Measurements from ENCODE around the gene NIT2.
"Not testable (repeated sequence)": the region's sequence is repeated elsewhere in the genome, so short reads cannot be mapped to it uniquely, and the experiment has no call there.

The NIT2 gene

DNA sequence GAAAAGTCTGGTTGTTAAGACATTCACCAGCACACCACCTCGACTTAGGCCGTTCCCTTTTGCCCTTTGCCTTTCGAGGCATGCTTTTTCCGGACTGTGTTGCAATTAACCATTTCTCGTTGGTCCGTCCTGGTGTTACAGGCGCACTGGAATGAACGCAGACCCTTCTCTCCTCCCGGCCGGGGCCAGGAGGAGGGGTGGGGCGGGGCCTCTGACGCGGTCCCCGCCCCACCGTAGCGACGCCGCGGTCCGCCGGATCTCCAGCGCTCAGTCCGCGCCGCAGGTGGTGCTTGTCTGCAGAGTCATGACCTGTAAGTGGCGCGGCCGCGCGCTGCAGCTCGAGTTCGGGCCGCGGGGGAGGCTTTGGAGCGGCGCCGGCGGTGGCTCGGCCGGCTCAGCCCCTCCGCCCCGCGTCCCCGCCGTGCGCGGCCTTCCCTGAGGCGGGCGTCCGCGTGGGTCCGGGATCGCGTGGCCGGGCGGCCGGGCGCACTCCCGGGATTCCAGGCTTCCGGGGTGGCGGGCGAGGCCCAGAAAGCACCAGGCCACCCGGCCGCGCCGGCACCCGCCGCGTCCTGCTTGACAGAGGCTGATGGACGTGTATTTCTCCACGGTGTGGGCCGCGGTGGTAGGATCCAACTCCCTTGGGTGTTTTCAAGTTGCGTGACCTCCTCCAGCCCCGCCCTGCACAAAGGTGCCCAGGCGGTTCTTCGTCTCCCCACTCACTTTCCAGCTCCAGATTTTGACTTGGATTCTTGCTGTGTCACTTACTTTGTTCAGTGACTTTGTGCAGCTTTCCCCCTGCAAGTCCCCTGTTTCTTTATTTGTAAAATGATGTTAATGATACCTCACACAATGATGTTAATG is at the start of gene NIT2:
Gene NIT2, plus strand, starts transcription at position 270 of the 864 bp plus-strand sequence. Its CDS starts 35 bp downstream, at position 305.
- peak; percentile 92 for DNase-seq (ENCODE audit: low spot score)

DNA sequence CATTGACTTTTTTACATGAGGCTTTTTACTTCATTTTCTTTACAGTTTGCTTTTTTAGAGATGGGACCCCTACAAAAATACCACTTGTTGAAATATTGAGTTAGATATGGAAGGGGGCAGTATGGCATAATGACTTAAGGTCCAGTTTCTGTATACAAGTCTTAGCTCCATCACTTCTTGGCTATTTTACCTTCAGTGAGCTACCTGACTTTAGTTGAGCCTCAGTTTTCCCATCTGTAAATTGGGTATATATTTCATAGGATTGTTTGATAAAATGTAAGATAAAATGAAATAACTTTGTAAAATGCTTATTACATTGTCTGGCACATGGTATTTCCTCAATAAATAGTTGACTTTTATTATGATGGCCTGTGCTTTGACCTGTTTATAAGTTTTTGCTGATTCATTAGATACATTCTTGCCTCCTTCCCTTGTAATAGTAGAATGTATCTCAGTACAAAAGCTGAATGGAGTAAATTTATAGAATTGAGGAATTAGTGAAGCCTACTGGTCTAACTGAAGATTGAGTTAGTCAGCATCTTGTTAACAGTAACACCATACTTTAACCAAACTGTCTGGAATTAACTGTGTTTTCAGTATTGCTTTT is 46.2 kb upstream of the NIT2 start:
- DNase-seq (ENCODE audit: low spot score): no peak

- no peak for DNase-seq (ENCODE audit: low spot score)
These were observed 45.2 kb upstream of the NIT2 start for GRCh38 chr3:100289339-100289738.

GRCh38 chr3:100295089-100295488 is 39.5 kb upstream of the NIT2 start:
- no peak for DNase-seq (ENCODE audit: low spot score)

GRCh38 chr3:100297784-100298183 is 36.8 kb upstream of the NIT2 start:
- no peak for DNase-seq (ENCODE audit: low spot score)

DNA sequence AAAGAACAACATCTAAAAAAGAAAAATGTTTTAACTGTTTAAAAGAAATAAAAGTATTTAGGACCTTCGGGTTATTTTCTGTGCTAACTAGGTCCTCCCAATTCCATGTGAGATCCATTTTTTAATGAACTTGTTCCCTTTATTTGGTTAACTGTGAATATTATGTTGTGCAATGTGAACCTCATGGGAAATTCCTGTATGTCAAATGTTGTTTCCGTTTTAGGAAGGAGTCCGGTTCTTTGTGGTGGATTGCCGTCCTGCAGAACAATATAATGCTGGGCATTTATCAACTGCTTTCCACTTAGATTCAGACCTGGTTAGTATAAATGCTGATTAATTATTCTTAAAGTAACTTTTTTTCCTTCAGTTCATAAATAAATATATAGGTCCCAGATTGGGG is 35.5 kb upstream of the NIT2 start:
- DNase-seq (ENCODE audit: low spot score): no peak

DNA sequence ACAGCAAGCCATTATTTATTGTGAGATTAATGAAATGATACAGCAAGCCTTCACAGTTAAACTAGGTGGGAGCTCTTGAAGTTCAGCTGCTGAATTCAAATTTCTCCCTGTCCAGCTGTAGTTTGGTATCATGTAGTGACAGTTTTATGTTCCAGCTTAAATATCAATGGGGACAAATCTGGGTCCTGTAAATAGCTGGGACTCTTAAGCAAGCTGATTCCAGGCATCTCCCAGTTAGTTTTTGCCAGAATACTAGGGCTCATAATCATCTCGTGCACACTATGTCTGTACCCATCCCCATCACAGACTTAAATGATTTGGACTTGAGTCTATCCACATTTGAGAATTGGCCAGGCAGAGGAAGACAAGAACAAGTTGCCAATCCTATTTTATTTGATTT is 27.9 kb upstream of the NIT2 start:
- DNase-seq (ENCODE audit: low spot score): no peak

DNA sequence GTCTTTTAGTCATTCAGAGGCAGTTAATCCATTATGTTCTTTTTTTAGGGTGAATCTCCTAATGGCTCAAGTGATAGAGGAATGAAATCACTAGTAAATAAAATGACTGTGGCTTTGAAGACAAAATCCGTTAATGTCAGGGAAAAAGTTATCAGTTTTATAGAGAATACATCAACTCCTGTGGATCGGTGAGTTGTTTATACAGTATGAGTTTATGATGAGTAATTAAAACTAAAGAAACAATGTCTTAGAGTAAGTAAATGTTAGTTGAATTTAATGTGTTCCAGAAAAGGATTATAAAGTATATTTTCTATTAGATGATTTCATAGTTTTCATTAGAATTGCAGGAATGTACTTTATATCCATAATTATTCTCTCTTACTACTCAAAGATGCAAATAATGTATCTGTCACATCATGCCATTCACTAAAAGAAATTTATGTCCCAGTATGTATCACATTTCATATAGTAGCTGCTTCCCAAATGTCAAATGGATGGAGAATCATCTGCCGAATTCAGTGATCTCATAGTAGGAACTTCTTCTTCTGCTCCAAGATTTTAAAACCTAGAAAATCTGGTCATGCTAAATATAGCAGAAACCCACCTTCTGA is 24.1 kb upstream of the NIT2 start:
- DNase-seq (ENCODE audit: low spot score): no peak

DNA sequence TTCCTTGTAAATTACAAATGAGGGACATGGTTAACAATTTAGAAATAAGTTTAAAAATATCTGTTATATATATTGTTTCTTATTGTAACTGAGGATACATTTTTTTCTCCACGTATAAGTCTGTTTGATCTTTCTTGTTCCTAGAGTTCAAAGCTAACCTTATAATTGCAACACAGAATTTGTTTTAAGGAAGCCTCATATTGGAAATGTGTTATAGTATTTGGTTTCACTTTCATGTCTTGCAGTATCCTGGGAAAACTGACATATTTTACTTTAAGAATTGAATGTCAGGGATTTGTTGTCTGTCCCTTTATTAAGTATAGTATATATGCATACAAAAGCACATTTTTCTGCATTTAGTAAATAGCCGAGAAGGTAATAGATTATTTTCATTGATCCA is 23.5 kb upstream of the NIT2 start:
- no peak for DNase-seq (ENCODE audit: low spot score)

DNA sequence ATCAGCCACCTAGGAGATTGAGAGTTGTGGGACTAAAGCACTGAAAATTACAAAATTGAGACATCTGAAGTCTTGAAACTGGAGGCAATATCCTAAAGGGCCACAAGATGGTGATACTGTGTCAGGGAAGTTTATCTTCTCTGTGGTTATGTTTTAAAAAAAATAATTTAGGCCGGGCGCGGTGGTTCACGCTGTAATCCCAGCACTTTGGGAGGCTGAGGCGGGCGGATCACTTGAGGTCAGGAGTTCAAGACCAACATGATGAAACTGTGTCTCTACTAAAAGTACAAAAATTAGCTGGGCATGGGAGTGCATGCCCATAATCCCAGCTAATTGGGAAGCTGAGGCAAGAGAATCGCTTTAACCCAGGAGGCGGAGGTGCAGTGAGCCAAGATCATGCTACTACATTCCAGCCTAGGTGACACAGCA is 17.9 kb upstream of the NIT2 start:
- peak; percentile 30 for DNase-seq (ENCODE audit: low spot score)

DNA sequence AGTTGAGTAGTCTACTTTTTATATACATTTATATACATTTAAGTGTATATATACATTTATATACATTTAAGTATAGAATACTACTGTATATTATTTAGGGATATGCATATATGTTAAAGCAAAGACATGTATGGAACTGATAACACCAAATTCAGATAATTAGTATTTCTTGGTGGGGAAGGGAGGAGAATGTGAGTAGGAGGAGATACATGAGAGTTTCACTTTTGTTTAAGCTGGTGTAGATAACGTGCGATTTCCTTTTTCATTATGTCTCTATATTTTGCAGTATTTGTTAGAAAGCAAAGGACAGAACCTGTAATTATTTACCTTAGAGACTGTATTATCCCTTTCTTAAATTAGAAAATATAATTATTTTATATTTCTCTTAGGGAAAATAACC is 16.6 kb upstream of the NIT2 start:
- DNase-seq (ENCODE audit: low spot score): no peak

GRCh38 chr3:100319951-100320350 is 14.6 kb upstream of the NIT2 start:
- no peak for DNase-seq (ENCODE audit: low spot score)

- DNase-seq (ENCODE audit: low spot score): no peak
These were observed 10.5 kb upstream of the NIT2 start for GRCh38 chr3:100324044-100324443.

DNA sequence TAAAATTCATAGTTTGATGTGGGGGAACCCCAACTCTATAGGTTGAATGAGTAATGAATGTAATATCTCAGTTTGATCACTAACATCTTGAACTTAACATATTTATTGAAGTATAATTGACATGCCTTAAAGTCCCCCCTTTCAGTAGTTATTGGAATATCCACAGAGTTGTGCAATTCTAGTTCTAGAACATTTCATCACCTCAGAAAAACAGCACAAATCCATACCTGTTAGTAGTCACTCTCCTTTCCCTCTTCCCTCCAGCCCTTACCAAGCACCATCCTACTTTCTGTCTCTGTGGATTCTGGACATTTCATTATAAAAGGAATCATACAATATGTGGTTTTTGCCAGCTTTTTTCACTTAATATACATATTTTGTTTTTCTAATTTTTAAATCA is 8.7 kb upstream of the NIT2 start:
- DNase-seq (ENCODE audit: low spot score): no peak

DNA sequence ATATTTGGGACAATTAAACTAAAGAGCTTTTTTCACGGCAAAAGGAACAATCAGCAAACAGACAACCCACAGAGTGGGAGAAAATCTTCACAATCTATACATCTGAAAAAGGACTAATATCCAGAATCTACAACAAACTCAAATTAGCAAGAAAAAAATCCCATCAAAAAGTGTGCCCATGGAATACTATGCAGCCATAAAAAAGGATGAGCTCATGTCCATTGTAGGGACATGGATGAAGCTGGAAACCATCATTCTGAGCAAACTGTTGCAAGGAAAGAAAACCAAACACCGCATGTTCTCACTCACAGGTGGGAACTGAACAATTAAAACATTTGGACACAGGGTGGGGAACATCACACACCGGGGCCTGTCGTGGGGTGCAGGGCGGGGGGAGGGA is 7.2 kb upstream of the NIT2 start:
- DNase-seq (ENCODE audit: low spot score): not testable (repeated sequence)

DNA sequence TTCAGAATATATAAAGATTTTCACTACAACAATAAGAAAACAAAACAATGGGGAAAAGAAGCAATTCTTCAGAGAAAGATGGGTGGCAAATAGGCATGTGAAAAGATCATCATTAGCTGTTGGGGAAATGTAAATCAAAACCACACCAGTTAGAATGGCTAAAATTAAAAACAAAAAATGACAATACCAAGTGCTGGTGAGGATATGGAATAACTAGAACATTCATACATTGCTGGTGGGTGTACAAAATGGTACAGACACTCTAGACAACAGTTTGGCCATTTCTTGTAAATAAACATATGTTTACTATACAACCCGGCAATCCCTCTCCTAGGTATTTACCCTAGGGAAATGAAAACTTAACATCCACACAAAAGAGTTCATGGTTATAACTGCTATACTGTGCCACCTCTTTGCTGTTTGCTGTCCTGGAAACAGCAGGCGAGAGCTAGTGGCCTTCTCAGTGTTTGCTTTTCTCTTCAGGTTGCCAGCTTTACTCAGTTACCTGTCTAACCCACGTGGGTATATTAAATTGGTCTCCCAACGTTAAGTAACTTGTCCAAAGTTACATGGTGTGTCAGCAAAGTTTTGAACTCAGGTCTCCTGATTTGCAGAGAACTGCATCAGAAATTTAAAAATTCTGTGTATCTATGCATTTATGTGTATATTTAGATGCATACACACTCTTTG is 4.6 kb upstream of the NIT2 start:
- DNase-seq (ENCODE audit: low spot score): no peak

DNA sequence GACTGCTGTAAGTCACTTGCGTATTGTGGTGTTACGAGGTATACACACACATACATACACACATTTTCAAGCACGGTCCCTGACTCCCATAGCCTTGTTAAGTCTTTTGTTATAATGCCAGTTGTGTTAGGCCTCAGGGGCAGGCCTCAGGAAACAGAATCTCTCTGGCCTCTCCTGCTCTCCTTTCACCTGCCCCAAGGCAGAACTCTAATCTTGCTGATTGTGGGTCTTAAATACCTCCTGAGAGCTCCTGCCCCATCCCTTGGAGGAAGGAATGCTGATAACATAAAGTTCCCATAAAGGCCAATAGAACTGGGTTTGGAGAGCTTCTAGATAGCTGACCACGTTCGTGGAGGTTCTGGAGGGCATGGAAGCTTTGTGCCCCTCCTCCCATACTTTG is 3.9 kb upstream of the NIT2 start:
- DNase-seq (ENCODE audit: low spot score): no peak

- DNase-seq (ENCODE audit: low spot score): no peak
These were observed 2.9 kb upstream of the NIT2 start for GRCh38 chr3:100331660-100332059.

- DNase-seq (ENCODE audit: low spot score): no peak
These were observed 1.5 kb upstream of the NIT2 start for GRCh38 chr3:100333051-100333450.

DNA sequence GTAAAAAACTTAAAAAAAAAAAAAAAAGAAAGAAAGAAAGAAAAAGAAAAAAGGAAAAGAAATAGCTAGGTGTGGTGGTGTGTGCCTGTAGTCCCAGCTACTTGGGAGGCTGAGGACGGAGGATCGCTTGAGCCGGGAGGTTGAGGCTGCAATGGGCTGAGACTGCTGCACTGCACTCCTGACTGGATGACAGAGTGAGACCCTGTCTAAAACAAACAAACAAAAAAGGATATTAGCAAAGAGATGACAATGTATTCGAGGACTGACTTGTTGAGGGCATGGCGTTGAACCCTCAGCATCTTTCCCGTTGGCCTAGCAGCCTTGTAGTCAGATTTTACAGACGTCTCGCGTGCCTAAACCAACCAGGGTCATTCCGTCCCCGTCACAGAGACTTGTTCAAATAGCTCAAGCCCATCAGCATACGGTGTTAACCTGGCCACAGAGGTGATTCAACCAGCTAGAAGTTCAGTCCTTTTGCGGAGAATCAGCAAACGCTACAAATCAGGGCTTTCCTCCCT is 528 bp upstream of the NIT2 start:
- DNase-seq (ENCODE audit: low spot score): no peak

- DNase-seq (ENCODE audit: low spot score): peak; percentile 21
These were observed 877 bp downstream of the NIT2 start for GRCh38 chr3:100335434-100335833.

DNA sequence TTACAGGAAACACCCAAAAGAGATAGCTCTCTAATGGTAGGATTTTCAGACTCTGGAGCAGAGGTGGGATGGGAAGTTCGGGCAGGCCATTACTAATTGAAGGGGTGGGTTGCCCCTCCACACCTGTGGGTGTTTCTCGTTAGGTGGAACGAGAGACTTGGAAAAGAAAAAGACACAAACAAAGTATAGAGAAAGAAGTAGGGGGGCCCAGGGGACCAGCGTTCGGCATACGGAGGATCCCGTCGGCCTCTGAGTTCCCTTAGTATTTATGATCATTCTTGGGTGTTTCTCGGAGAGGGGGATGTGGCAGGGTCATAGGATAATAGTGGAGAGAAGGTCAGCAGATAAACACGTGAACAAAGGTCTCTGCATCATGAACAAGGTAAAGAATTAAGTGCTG is 1.7 kb downstream of the NIT2 start:
- DNase-seq (ENCODE audit: low spot score): not testable (repeated sequence)

All from germinal center (tissue), 1 donor.